ENCODE results near the gene PRAMEF12.

DNA sequence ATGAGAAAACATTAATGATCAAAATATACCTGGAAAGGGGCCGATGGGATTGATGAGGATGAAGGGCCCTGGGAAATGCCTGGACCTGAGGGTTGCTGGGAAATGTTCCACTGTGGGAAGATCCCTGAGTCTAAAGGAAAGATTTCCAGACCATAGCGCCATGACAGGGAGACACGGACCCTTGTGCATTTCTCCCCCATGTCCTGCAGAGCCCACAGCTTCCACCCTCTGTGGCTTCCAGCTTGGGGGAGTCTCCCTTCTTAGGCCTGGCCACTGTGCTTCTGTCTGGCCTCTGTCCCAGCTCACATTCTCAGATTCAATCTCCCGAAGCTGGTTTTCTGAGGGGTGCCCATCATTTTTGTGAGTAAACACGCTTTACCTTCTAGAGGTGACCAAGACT lies 1.0 kb upstream of the PRAMEF12 start:
- TF ChIP-seq, protein P1, sequence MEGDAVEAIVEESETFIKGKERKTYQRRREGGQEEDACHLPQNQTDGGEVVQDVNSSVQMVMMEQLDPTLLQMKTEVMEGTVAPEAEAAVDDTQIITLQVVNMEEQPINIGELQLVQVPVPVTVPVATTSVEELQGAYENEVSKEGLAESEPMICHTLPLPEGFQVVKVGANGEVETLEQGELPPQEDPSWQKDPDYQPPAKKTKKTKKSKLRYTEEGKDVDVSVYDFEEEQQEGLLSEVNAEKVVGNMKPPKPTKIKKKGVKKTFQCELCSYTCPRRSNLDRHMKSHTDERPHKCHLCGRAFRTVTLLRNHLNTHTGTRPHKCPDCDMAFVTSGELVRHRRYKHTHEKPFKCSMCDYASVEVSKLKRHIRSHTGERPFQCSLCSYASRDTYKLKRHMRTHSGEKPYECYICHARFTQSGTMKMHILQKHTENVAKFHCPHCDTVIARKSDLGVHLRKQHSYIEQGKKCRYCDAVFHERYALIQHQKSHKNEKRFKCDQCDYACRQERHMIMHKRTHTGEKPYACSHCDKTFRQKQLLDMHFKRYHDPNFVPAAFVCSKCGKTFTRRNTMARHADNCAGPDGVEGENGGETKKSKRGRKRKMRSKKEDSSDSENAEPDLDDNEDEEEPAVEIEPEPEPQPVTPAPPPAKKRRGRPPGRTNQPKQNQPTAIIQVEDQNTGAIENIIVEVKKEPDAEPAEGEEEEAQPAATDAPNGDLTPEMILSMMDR (IDR thresholded peaks at IDR 0.05), result no peak
- TF ChIP-seq POLR2A (IDR thresholded peaks at IDR 0.05), result no peak
